Upper lobe of right lung (tissue), 1 donor: Measurements from ENCODE around the gene VWCE. TPM values are rescaled to one million over a fixed set of nuclear protein-coding genes. Genes with fewer than 3 reads are reported as not detected.

Experiments used
- ATAC-seq: fragments of 200-7000 bp; cut with Tn5 transposase; one replicate; pipeline ENCODE4 v1.9.1; 2020; ENCODE audit warnings: mild to moderate bottlenecking, moderate library complexity
- DNase-seq: peaks from one replicate; pipeline ENCODE4 v3.0.0-alpha.2; 2020
- H3K27ac ChIP-seq: fragments of 200-600 bp; one replicate; pipeline ENCODE4 v1.8.0; 2022
- H3K27me3 ChIP-seq: fragments of 200-600 bp; one replicate; pipeline ENCODE4 v1.8.0; 2022; ENCODE audit warnings: mild to moderate bottlenecking
- H3K36me3 ChIP-seq: fragments of 200-600 bp; one replicate; pipeline ENCODE4 v1.8.0; 2022
- H3K4me1 ChIP-seq: fragments of 200-600 bp; one replicate; pipeline ENCODE4 v1.8.0; 2022
- H3K4me3 ChIP-seq: fragments of 200-600 bp; one replicate; pipeline ENCODE4 v1.8.0; 2022; ENCODE audit warnings: mild to moderate bottlenecking
- H3K9me3 ChIP-seq: fragments of 200-600 bp; one replicate; pipeline ENCODE4 v1.8.0; 2022
- intact Hi-C: fragments of 100-400 bp; cut with DNase I; formaldehyde crosslinking; loops from one replicate; pipeline ENCODE4 v1.11.0; 2022
- total RNA-seq: library from RNA; stranded (reverse); fragmentation: NEBNext Ultra II Directional; extraction: Animal tissue kit (Norgen Biotek cat#: 25700); gene quantifications from one replicate; pipeline ENCODE4 v1.2.1, GENCODE V29; 2021
- TF ChIP-seq, protein P1 (sequence below): fragments of 200-600 bp; IDR thresholded peaks from one replicate; pipeline ENCODE4 v1.8.0; 2022; ENCODE audit warnings: antibody characterized with exemption
- donor health status: DM: no; HTN: yes; CAD: no; lungs with severe emphysema.

The VWCE gene
- total RNA-seq, 1 donor from 2014 or later, result 1.5 TPM

DNA sequence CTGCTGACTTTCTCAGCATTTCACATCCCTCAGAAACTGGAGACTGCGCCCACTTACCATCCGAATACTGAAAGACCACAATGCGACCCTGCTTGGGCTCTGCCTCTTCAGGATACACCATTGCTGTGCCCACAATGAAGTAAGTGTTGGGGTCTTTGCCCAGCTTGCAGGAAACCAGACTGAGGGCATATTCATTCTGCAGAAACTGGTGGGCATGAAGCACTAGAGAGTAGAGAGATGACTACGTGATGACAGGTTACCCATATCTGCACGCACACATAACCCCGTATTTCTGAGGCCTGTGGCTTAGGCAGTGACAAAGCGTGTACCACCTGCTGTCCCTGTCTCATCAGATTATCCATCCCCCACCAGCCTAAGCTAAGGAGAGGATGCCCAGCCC is 14.6 kb upstream of the VWCE start:
- Histone ChIP-seq H3K36me3 (peaks cover 100% of the 10 kb centered on the region), H3K4me3 (no peak overlapping the region), H3K9me3 (no peaks in the 10 kb centered on the region), H3K27me3 (no peaks in the 10 kb centered on the region), H3K27ac (no peak overlapping the region), H3K4me1 (no peaks in the 10 kb centered on the region)
- TF ChIP-seq, protein P1, sequence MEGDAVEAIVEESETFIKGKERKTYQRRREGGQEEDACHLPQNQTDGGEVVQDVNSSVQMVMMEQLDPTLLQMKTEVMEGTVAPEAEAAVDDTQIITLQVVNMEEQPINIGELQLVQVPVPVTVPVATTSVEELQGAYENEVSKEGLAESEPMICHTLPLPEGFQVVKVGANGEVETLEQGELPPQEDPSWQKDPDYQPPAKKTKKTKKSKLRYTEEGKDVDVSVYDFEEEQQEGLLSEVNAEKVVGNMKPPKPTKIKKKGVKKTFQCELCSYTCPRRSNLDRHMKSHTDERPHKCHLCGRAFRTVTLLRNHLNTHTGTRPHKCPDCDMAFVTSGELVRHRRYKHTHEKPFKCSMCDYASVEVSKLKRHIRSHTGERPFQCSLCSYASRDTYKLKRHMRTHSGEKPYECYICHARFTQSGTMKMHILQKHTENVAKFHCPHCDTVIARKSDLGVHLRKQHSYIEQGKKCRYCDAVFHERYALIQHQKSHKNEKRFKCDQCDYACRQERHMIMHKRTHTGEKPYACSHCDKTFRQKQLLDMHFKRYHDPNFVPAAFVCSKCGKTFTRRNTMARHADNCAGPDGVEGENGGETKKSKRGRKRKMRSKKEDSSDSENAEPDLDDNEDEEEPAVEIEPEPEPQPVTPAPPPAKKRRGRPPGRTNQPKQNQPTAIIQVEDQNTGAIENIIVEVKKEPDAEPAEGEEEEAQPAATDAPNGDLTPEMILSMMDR, result no peak
- no peak for DNase-seq
- no peak for ATAC-seq
- intact Hi-C loops, result no loop called here

DNA sequence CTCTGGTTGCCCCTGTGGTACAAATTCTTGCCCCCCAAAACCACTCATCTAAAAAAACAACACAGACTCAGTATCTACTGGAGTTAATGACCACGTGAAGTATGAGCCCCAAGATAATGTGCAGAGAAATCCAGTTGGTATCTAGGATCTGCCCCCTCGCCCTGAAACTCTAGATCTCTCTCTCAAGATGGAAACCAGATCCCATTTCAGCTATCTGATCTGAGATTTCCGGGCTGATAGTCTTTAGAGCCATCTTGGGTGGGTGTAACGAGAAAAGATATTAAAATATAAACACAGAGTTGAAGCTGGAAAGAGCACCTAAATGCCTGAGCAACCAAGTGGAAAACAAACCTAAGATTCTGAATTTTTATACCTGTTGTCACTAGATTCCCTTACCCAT is 14.0 kb upstream of the VWCE start:
- Histone ChIP-seq H3K9me3 (no peaks in the 10 kb centered on the region), H3K27me3 (no peaks in the 10 kb centered on the region), H3K36me3 (peaks cover 100% of the 10 kb centered on the region), H3K4me1 (no peaks in the 10 kb centered on the region), H3K4me3 (no peak overlapping the region), H3K27ac (no peak overlapping the region)
- TF ChIP-seq, protein P1, result no peak
- intact Hi-C loops, result no loop called here
- DNase-seq (no peak), ATAC-seq (no peak)

DNA sequence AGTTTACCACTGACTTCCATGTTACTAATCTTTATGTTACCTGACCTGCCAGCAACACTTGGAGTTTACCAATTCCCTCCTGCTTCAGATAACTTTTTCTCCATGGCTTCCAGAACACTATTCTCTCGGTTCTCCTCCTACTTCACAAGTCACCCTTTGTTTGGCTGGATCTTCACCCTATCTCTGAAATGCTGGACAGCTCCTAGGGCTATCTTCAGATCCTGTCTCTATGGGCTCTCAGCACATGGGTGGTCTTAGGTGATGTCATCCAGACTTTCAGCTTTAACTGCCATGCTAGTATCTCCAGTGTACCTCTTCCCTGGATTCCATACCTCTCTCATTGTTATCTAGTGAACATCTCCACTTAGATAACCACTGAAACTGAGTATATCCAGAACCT is 12.2 kb upstream of the VWCE start:
- Histone ChIP-seq H3K36me3 (peaks cover 100% of the 10 kb centered on the region), H3K4me3 (no peak overlapping the region), H3K9me3 (no peaks in the 10 kb centered on the region), H3K27ac (no peak overlapping the region), H3K27me3 (no peaks in the 10 kb centered on the region), H3K4me1 (no peaks in the 10 kb centered on the region)
- intact Hi-C loops, result no loop called here
- TF ChIP-seq, protein P1, result no peak
- DNase-seq, result no peak
- no peak for ATAC-seq

DNA sequence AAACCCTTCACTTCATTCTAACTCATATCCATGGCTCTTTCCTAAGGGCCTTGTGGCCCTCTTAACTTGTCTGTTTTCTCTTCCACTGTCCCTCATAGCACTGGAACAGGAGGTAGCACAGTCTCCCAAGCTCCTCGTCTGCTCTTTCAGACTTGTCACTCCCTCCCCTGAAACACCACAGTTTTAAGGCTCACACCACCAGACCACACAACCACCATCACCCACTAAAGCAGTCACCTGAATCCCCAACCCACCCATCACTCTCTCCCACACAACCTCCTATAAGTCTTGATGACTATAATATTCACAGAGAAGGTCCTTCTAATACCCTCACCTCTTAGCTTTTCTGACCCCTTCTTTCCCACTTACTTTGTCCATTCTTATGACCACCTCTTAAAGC is 11.1 kb upstream of the VWCE start:
- intact Hi-C loops, result no loop called here
- DNase-seq (no peak), ATAC-seq (no peak)
- no peaks in the 10 kb centered on the region for H3K27me3 ChIP-seq
- no peaks in the 10 kb centered on the region for H3K9me3 ChIP-seq
- TF ChIP-seq, protein P1, result no peak
- peaks cover 100% of the 10 kb centered on the region for H3K36me3 ChIP-seq
- no peak overlapping the region for H3K4me3 ChIP-seq
- no peak overlapping the region for H3K27ac ChIP-seq
- no peaks in the 10 kb centered on the region for H3K4me1 ChIP-seq

DNA sequence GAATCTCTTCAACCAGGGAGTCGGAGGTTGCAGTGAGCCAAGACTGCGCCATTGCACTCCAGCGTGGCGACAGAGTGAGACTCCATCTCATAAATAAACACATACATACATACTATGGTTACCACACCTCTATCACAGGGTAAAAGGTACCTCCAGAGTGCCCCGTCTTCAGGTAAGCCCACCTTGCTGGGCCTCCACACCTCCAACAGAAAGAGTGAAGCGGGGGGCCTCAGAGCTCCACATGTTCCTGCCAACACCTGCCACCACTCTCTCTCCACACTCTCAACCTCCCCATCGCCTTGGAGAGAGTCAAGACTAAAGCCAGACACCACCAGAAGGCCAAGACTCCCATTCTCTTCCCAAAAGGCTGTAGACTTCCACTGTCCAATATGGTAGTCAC is 10.3 kb upstream of the VWCE start:
- H3K27me3 ChIP-seq, result no peaks in the 10 kb centered on the region
- ATAC-seq, result no peak
- TF ChIP-seq, protein P1, result no peak

DNA sequence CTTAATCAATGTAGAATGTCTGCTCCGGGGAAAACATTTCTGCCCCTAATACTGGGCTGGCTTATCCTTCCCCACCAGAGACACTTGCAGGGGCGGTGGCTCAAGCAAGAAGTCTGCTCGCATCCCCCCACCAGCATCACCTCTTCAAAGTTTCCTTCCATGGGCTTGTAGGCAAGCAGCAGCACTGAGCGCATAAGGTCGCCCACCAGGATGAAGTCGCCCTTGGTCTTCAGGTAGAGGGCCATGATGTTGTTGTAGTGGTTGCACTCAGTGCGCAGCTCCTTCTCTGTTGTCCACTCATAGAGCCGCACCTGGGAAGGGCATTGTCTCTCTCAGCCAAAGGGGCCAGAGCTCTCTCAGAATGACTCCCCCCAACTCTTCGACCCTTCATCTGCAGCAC is 8.6 kb upstream of the VWCE start:
- TF ChIP-seq, protein P1, result no peak
- Histone ChIP-seq H3K36me3 (peaks cover 99% of the 10 kb centered on the region), H3K4me3 (no peak overlapping the region), H3K27me3 (no peaks in the 10 kb centered on the region), H3K27ac (no peak overlapping the region), H3K9me3 (no peaks in the 10 kb centered on the region), H3K4me1 (no peaks in the 10 kb centered on the region)
- intact Hi-C loops, result no loop called here
- DNase-seq, result no peak
- no peak for ATAC-seq

More for the DNA sequence above, 10.3 kb upstream of the VWCE start:
- intact Hi-C loops, result no loop called here
- Histone ChIP-seq H3K4me1 (no peaks in the 10 kb centered on the region), H3K9me3 (no peaks in the 10 kb centered on the region), H3K36me3 (peaks cover 100% of the 10 kb centered on the region), H3K27ac (no peak overlapping the region), H3K4me3 (no peak overlapping the region)
- DNase-seq, result no peak
